ENCODE data around the gene SERTM1.

SERTM1 gene

GRCh38 chr13:36629057-36629385 lies 44.8 kb upstream of the SERTM1 start (continued):
- TF ChIP-seq ZNF23 (tag by site-specific recombination; IDR thresholded peaks at IDR 0.05; ENCODE audit: borderline replicate concordance), result no peak
- 0 out of 2 replicates have a peak, but pooled peaks have one; percentile 46 for TF ChIP-seq ZNF843 (tag by site-specific recombination; IDR thresholded peaks at IDR 0.05)
- peak; percentile 59; the same call in 1 of the 2 replicates for TF ChIP-seq ZXDB (tag by site-specific recombination; IDR thresholded peaks at IDR 0.05)
- peak; percentile 78 for TF ChIP-seq GLIS1 (tag by site-specific recombination; IDR thresholded peaks at IDR 0.05)
- no peak for TF ChIP-seq ZNF292 (tag by site-specific recombination; IDR thresholded peaks at IDR 0.05; ENCODE audit: borderline replicate concordance, low read depth)
- no peak for TF ChIP-seq ZBTB21 (tag by site-specific recombination; IDR thresholded peaks at IDR 0.05)
- TF ChIP-seq FEZF1 (tag by site-specific recombination; IDR thresholded peaks at IDR 0.05), result peak; percentile 90
- TF ChIP-seq WT1 (tag by site-specific recombination; IDR thresholded peaks at IDR 0.05), result peak; percentile 98
- no peak for TF ChIP-seq ZNF510 (tag by site-specific recombination; IDR thresholded peaks at IDR 0.05; ENCODE audit: insufficient replicate concordance)

DNA sequence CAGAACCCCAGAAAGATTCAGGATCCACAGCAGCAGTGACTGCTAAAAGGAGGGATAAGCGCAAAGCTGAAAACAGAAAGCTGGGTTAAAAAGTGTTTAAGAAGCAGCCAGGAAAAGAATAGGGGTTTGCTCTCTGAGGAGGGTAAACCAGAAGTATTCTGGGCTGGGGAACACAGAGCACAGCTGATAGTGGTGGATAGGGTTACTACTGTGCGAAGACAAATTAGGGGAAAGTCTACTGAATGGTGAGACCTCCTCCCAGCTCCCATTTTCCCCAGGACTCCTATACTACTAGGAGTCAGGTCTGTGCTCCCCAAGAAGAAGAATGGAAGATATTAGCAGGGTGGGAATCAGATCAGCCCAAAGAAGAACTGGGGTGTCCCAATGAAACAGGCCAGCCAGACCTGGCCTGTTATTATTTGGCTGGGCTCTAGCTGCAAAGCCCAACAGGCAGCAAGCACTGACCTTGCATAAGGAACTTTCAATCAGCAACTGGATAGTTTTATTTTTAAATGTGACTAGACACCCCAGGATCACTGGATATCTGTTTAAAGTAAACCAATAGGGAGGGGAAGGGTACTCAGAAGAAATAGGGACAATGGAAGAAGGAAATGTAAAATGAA lies 43.5 kb upstream of the SERTM1 start:
- ChIA-PET CTCF (no interaction called here), POLR2A (no interaction called here)
- Histone ChIP-seq H3K36me3 (ENCODE audit: control insufficient read depth in 2 of 2, insufficient read depth in 1 of 2, low read length in 2 of 2) (no peaks in the 10 kb centered on the region), H3K4me3 (ENCODE audit: low read depth, low read length) (no peak overlapping the region), H3K4me1 (ENCODE audit: control insufficient read depth, insufficient read depth, low read length) (no peaks in the 10 kb centered on the region; the same call in 1 of the 2 replicates), H3K9me3 (ENCODE audit: control insufficient read depth, insufficient read depth, low read depth, low read length) (no peaks in the 10 kb centered on the region), H3K27ac (ENCODE audit: extremely low read depth, low read depth, low read length) (no peak overlapping the region)
- TF ChIP-seq ZNF596 (tag by site-specific recombination; IDR thresholded peaks at IDR 0.05) (no peak), HOXC10 (CRISPR knock-in tag; IDR thresholded peaks at IDR 0.05) (no peak), ZNF449 (tag by site-specific recombination; IDR thresholded peaks at IDR 0.05) (peak; percentile 97), ZNF747 (tag by site-specific recombination; IDR thresholded peaks at IDR 0.05) (no peak)

- H3K27ac ChIP-seq (ENCODE audit: extremely low read depth, low read depth, low read length), result no peak overlapping the region
- H3K4me1 ChIP-seq (ENCODE audit: control insufficient read depth, insufficient read depth, low read length), result no peaks in the 10 kb centered on the region
- H3K9me3 ChIP-seq (ENCODE audit: control insufficient read depth, insufficient read depth, low read depth, low read length), result no peaks in the 10 kb centered on the region
- H3K4me3 ChIP-seq (ENCODE audit: low read depth, low read length), result no peak overlapping the region
- CTCF ChIA-PET, result no interaction called here
- POLR2A ChIA-PET, result no interaction called here
- TF ChIP-seq, protein P1, sequence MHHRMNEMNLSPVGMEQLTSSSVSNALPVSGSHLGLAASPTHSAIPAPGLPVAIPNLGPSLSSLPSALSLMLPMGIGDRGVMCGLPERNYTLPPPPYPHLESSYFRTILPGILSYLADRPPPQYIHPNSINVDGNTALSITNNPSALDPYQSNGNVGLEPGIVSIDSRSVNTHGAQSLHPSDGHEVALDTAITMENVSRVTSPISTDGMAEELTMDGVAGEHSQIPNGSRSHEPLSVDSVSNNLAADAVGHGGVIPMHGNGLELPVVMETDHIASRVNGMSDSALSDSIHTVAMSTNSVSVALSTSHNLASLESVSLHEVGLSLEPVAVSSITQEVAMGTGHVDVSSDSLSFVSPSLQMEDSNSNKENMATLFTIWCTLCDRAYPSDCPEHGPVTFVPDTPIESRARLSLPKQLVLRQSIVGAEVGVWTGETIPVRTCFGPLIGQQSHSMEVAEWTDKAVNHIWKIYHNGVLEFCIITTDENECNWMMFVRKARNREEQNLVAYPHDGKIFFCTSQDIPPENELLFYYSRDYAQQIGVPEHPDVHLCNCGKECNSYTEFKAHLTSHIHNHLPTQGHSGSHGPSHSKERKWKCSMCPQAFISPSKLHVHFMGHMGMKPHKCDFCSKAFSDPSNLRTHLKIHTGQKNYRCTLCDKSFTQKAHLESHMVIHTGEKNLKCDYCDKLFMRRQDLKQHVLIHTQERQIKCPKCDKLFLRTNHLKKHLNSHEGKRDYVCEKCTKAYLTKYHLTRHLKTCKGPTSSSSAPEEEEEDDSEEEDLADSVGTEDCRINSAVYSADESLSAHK (tag by site-specific recombination; IDR thresholded peaks at IDR 0.05), result no peak
- TF ChIP-seq ZNF792 (tag by site-specific recombination; IDR thresholded peaks at IDR 0.05) (no peak), ZNF433 (tag by site-specific recombination; IDR thresholded peaks at IDR 0.05; ENCODE audit: low read depth) (no peak), ZFP69B (tag by site-specific recombination; IDR thresholded peaks at IDR 0.05) (no peak), ZNF324 (tag by site-specific recombination; IDR thresholded peaks at IDR 0.05) (no peak), MZF1 (tag by site-specific recombination; IDR thresholded peaks at IDR 0.05; ENCODE audit: borderline replicate concordance) (no peak), BCL11A (tag by site-specific recombination; IDR thresholded peaks at IDR 0.05; ENCODE audit: low read depth) (no peak), ZNF626 (tag by site-specific recombination; IDR thresholded peaks at IDR 0.05) (no peak), ZBTB1 (tag by site-specific recombination; IDR thresholded peaks at IDR 0.05) (no peak), ZNF777 (tag by site-specific recombination; IDR thresholded peaks at IDR 0.05; ENCODE audit: borderline replicate concordance) (no peak), ZNF660 (tag by site-specific recombination; IDR thresholded peaks at IDR 0.05) (no peak), ZNF514 (tag by site-specific recombination; IDR thresholded peaks at IDR 0.05) (no peak)
- TF ChIP-seq, protein P2, sequence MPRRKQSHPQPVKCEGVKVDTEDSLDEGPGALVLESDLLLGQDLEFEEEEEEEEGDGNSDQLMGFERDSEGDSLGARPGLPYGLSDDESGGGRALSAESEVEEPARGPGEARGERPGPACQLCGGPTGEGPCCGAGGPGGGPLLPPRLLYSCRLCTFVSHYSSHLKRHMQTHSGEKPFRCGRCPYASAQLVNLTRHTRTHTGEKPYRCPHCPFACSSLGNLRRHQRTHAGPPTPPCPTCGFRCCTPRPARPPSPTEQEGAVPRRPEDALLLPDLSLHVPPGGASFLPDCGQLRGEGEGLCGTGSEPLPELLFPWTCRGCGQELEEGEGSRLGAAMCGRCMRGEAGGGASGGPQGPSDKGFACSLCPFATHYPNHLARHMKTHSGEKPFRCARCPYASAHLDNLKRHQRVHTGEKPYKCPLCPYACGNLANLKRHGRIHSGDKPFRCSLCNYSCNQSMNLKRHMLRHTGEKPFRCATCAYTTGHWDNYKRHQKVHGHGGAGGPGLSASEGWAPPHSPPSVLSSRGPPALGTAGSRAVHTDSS (tag by site-specific recombination; IDR thresholded peaks at IDR 0.05), result no peak
- H3K36me3 ChIP-seq (ENCODE audit: control insufficient read depth in 2 of 2, insufficient read depth in 1 of 2, low read length in 2 of 2), result no peaks in the 10 kb centered on the region
Measured at GRCh38 chr13:36639610-36640009, 34.2 kb upstream of the SERTM1 start.
